Activated naive CD8-positive, alpha-beta T cell treated with anti-CD3 and anti-CD28 coated beads, Interleukin-2, amount 50 U/mL, for 16 hours (primary cell): ENCODE measurements around the gene PPP1CA.
A peak's percentile ranks its signal among the peaks of the same experiment; 100 is the strongest.
"Not testable (repeated sequence)": the region's sequence is repeated elsewhere in the genome, so short reads cannot be mapped to it uniquely, and the experiment has no call there.

Experiments used
- DNase-seq: peaks from one replicate; pipeline ENCODE4 v3.0.0-alpha.2; 2020; ENCODE audit warnings: low read depth, low spot score

PPP1CA gene

DNA sequence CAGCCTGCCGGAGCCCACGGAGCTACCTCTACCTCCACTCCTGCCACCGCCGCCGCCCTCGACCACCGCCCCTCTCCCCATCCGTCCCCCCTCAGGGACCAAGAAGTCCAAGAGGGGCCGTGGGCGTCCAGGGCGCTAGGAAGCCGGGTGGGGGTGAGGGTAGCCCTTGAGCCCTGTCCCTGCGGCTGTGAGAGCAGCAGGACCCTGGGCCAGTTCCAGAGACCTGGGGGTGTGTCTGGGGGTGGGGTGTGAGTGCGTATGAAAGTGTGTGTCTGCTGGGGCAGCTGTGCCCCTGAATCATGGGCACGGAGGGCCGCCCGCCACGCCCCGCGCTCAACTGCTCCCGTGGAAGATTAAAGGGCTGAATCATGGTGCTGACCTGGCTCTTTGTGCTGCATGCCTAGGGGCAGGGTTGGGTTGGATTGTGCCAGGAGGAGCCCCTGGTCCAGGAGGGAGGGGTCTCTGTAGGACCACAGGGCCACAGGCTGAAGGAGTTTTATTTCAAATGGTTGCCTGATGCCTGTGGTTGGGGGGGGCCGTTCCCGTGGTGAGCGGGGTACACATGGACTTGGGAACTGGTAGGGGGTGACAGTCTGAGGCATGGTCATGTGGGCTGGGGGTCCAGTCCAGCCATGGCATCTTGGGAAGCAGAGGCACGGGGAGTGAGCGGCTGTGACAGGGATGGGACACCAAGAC is 33.5 kb upstream of the PPP1CA start:
- no peak for DNase-seq

DNA sequence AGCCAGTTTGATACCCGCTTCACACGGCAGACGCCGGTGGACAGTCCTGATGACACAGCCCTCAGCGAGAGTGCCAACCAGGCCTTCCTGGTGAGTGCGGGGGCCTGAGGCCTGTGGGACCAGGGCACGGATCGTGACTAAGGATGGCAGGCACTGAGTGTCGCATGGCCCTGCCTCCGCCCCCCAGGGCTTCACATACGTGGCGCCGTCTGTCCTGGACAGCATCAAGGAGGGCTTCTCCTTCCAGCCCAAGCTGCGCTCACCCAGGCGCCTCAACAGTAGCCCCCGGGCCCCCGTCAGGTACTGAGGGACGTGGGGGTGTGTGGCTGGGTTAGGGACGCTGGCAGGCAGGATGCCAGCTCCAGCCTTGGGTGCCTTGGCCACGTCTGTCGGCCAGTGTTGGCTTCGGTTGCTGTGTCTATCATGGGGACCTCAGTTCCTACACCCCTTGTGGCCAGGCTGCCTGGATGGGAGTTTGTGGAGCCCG is 32.8 kb upstream of the PPP1CA start:
- DNase-seq, result no peak

GRCh38 chr11:67433536-67434394 is 32.1 kb upstream of the PPP1CA start:
- no peak for DNase-seq

DNA sequence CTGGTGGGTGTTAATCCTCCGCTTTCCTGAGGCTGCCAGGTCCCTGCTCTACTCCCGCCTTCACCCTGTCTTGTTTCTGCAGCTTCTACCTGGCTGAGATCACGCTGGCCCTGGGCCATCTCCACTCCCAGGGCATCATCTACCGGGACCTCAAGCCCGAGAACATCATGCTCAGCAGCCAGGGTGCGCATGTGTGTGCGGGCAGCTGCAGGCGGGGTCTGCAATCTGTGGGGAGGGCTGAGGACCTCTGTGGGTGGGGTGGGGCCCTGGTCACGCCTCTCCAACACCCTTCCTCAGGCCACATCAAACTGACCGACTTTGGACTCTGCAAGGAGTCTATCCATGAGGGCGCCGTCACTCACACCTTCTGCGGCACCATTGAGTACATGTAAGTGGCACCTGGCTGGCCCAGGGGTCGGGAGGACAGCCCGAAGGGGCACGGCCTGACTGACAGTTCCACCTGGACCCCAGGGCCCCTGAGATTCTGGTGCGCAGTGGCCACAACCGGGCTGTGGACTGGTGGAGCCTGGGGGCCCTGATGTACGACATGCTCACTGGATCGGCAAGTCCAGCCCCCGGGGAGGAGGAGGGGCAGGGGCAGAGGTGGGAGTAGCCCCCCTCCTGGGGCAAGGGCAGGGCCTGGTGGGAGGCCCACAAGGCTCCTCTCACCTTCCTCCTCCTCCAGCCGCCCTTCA is 31.1 kb upstream of the PPP1CA start:
- no peak for DNase-seq

DNA sequence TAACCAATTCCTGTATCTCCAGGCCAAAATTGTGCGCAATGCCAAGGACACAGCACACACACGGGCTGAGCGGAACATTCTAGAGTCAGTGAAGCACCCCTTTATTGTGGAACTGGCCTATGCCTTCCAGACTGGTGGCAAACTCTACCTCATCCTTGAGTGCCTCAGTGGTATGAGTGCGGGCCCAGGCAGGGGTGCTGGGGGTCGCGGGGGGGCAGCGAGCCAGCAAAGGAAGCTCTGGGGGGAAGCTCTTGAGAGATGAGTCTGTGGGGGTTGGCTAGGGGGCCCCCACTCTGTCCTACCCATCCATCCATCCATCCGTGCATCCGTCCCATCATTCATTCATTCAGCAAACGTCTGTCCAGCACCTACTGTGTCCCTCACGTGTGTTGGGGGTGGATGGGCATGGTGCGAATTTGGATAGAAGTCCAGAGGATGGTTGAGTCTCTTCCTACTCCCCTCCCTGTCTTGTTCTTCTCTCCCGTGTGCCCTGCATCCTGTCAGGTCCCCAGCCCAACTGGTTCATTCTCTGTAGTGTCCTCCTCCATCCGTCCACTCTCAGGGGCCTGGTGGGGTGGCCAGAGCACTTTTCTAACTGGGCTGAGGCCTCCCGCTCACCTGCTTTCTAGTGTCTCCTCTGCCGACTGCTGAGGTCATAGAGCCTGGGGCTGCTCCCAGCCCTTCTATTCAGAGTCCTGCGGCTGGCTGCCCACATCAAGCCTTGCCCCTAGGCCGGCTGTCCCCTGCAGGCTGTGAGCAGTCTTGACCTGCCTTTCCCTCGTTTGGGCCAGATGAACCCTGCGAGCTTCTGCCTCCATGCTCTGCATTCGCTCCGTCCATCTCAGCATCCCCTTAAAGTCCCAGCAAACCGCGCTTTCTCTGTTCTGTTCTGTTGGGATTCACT is 29.9 kb upstream of the PPP1CA start:
- no peak for DNase-seq

GRCh38 chr11:67429722-67430121 is 28.1 kb upstream of the PPP1CA start:
- no peak for DNase-seq

GRCh38 chr11:67429038-67429668 is 27.5 kb upstream of the PPP1CA start:
- DNase-seq, result no peak

GRCh38 chr11:67428052-67429001 is 26.7 kb upstream of the PPP1CA start, which contains the start of gene RPS6KB2:
TSS of gene RPS6KB2 (plus strand) at chr11:67428494. CDS start at chr11:67428546, 52 bp downstream.
- peak; percentile 99 for DNase-seq

DNA sequence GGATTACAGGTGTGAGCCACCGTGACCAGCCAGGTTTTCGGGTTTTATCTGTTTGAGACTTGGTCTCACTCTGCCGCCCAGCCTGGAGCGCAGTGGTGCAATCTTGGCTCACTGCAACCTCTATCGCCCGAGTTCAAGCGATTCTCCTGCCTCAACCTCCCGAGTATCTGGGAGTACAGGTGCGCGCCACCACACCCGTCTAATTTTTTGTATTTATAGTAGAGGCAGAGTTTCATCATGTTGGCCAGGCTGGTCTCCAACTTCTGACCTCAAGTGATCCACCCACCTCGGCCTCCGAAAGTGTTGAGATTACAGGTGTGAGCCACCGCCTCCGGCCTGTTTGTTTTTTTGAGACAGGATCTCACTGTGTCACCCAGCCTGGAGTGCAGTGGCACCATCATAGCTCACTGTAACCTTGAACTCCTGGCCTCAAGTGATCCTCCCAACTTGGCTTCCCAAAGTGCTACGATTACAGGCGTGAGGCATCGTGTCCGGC is 25.8 kb upstream of the PPP1CA start:
- DNase-seq, result not testable (repeated sequence)

- no peak for DNase-seq
These were observed 22.4 kb upstream of the PPP1CA start for GRCh38 chr11:67423891-67424613.

GRCh38 chr11:67423466-67423865 is 21.8 kb upstream of the PPP1CA start:
- DNase-seq, result no peak

DNA sequence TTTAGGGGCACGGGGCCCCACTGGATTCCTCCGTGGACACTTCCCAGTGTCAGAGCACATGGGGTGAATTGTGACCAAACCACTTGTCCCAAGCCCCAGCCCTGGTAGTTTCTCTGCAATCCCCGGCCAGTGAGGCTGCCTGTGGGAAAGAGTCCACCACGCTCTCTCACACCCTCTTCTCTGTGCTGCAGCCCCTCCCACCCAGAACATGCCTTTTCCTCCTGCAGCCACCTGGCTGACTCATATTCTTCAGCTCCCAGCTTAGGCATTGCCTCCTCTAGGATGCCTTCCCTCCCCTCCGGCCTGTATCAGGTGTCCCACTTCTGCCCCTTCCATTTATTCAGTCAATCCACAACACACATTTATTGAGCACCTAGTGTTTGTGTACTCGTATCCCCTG is 21.2 kb upstream of the PPP1CA start:
- DNase-seq, result no peak

DNA sequence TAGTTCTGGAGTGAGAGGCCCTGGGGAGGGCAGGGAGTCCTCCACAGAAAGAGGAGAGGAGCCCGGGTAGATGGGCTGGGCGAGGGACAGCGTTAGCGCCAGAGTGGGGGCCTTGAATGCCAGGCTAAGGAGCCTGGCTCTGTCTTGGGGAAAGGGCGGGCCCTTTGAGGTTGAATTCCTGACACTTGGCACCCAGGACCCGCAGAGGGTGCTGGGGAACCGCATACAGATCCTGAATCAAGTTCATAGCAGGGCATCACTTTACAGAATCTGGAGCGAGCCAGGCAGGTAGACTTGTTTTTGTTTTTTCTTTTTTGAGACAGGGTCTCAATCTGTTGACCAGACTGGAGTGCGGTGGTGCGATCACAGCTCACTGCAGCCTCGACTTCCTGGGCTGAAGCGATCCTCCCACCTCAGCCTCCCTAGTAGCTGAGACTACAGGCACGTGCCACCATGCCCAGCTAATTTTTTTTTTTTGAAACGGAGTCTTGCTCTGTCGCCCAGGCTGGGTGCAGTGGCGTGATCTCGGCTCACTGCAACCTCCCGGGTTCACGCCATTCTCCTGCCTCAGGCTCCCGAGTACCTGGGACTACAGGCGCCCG is 19.9 kb upstream of the PPP1CA start:
- DNase-seq, result no peak

DNA sequence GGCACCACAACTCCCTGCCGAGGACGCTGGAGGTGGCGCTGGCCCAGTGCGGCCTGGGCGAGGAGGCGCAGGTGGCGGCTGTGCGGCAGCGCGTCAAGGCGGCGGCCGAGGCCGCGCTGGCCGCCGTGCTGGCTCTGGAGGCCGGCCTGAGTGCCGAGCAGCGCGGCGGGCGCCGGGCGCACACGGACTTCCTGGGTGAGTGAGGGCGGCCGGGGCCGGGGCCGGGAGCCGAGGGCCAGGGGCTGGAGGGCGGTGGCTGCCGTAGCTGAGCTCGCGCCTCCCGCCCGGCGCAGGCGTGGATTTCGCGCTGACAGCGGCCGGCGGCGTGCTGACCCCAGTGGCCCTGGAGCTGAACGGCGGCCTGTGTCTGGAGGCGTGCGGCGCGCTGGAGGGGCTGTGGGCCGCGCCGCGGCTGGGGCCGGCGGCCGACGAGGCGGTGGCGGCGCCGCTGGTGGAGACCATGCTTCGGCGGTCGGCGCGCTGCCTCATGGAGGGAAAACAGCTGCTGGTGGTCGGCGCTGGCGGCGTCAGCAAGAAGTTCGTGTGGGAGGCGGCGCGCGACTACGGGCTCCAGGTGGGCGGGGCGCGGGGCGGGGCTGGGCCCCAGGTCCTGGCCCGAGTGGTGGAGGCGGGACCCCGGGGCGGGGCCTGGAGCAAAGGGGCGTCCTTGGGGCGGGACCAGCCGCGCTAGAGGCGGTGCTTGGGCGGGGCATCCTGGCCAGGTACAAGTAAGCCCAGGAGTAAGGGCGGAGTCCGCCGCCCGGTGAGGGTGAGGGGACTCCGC is 19.2 kb upstream of the PPP1CA start:
- peak; percentile 97 for DNase-seq

- no peak for DNase-seq
These were observed 18.5 kb upstream of the PPP1CA start for GRCh38 chr11:67420147-67420645.

GRCh38 chr11:67419325-67420049 is 17.8 kb upstream of the PPP1CA start:
- no peak for DNase-seq
